C4-2B (cell line): ENCODE data around the gene ELMO1.

Experiments
- CTCF ChIP-seq: fragments of 450-650 bp; conservative IDR thresholded peaks from 2 replicates; pipeline ENCODE4 v1.5.1; 2017; ENCODE audit warnings: mild to moderate bottlenecking
- ZFX ChIP-seq: fragments of 450-650 bp; IDR thresholded peaks from 2 replicates; pipeline ENCODE4 v1.6.1; 2017

GRCh38 chr7:36896956-36897590 lies 551.6 kb downstream of the ELMO1 start:
- TF ChIP-seq CTCF (no peak), ZFX (no peak)
